ENCODE measurements around the gene IL17REL. TPM values are rescaled to one million over a fixed set of nuclear protein-coding genes. Genes with fewer than 3 reads are reported as not detected.

The IL17REL gene
- polyA plus RNA-seq, 1 experiment: not detected

DNA sequence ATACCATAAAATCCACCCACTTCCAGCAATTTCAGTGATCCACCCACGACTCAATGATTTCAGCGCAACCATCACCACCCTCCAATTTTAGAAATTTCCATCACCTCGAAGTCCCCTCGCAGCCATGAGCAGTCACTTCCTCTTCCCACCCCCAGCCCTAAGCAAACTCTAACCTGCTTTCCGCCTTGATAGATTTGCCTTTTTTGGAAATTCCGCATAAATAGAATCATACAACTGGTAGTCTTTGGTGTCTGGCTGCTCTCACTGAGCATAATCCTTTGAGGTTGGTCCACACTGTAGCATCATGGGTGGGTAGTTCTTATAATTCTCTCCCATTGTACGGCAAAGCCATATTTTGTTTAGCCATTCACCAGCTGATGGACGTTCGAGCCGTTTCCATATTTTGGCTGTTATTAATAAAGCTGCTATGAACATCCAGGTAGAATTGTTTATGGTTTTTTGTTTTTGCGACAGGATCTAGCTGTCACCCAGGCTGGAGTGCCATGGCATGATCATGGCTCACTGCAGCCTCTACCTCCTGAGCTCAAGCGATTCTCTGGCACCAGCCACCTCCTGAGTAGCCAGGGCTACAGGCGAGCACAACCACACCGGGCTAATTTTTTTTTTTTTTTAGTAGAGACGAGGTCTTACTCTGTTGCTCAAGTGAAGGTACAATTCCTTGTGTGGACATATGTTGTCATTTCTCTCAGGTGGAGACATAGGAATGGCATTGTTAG, 36.0 kb downstream of the IL17REL start:
- CTCF ChIA-PET: interaction anchor here (0.7 to 1.4 kb wide), 2 partner anchors 46 to 155 kb away, joined by 3 to 8 read pairs; no protein-coding TSS in a partner anchor
- Histone ChIP-seq H3K36me3 (ENCODE audit: control insufficient read depth, insufficient read depth, low read length) (no peaks in the 10 kb centered on the region), H3K4me3 (ENCODE audit: low read depth, low read length) (no peak overlapping the region), H3K27me3 (ENCODE audit: control insufficient read depth, insufficient read depth, low read length) (no peaks in the 10 kb centered on the region)
- no peak for DNase-seq (ENCODE audit: low read depth)
- TF ChIP-seq, protein P1, sequence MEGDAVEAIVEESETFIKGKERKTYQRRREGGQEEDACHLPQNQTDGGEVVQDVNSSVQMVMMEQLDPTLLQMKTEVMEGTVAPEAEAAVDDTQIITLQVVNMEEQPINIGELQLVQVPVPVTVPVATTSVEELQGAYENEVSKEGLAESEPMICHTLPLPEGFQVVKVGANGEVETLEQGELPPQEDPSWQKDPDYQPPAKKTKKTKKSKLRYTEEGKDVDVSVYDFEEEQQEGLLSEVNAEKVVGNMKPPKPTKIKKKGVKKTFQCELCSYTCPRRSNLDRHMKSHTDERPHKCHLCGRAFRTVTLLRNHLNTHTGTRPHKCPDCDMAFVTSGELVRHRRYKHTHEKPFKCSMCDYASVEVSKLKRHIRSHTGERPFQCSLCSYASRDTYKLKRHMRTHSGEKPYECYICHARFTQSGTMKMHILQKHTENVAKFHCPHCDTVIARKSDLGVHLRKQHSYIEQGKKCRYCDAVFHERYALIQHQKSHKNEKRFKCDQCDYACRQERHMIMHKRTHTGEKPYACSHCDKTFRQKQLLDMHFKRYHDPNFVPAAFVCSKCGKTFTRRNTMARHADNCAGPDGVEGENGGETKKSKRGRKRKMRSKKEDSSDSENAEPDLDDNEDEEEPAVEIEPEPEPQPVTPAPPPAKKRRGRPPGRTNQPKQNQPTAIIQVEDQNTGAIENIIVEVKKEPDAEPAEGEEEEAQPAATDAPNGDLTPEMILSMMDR (IDR thresholded peaks at IDR 0.05; ENCODE audit: insufficient read depth, low read depth, low read length): no peak
- POLR2A ChIA-PET: no interaction called here

GRCh38 chr22:49975543-49976389, 36.8 kb downstream of the IL17REL start:
- DNase-seq (ENCODE audit: low read depth): no peak
- ChIA-PET CTCF (interaction anchor here (1.4 kb wide), 1 partner anchor 45 kb away, joined by 8 read pairs; no protein-coding TSS in a partner anchor), POLR2A (no interaction called here)
- TF ChIP-seq, protein P1 (IDR thresholded peaks at IDR 0.05; ENCODE audit: insufficient read depth, low read depth, low read length): no peak
- no peaks in the 10 kb centered on the region for H3K27me3 ChIP-seq (ENCODE audit: control insufficient read depth, insufficient read depth, low read length)
- no peak overlapping the region for H3K4me3 ChIP-seq (ENCODE audit: low read depth, low read length)
- no peaks in the 10 kb centered on the region for H3K36me3 ChIP-seq (ENCODE audit: control insufficient read depth, insufficient read depth, low read length)

DNA sequence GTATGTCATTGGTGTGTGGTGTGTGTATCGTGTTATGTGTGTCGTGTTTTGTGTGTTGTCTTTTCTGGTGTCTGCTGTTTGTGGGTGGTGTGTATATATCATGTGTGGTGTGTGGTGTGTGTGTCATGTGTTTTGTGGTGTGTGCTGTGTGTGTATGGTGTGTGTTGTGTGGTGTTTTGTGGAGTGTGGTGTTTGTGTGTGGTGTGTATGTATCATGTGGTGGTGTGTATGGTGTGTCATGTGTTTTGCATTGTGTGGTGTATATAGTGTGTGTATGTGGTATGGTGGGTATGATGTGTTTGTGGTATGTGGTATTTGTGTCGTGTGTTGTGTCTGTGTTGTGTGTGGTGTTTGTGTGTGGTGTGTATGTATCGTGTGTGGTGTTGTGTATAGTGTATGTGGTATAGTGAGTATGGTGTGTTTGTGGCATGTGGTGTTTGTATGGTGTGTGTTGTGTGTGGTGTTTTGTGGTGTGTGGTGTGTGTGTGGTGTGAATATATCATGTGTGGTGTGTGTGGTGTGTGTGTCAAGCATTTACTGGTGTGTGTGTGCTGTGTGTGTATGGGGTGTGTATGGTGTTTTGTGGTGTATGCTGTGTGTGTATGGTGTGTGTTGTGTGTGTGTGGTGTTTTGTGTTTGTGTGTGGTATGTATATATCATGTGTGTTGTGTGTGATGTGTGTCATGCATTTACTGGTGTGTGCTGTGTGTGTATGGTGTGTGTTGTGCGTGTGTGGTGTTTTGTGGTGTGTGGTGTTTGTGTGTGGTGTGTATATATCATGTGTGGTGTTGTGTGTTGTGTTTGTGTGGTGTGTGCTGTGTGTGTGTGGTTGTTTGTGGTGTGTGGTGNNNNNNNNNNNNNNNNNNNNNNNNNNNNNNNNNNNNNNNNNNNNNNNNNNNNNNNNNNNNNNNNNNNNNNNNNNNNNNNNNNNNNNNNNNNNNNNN, 39.3 kb downstream of the IL17REL start:
- POLR2A ChIA-PET: no interaction called here
- no peak overlapping the region for H3K4me3 ChIP-seq (ENCODE audit: low read depth, low read length)
- H3K27me3 ChIP-seq (ENCODE audit: control insufficient read depth, insufficient read depth, low read length): no peaks in the 10 kb centered on the region
- TF ChIP-seq, protein P1 (IDR thresholded peaks at IDR 0.05; ENCODE audit: insufficient read depth, low read depth, low read length): no peak
- no peaks in the 10 kb centered on the region for H3K36me3 ChIP-seq (ENCODE audit: control insufficient read depth, insufficient read depth, low read length)
- DNase-seq (ENCODE audit: low read depth): no peak
- CTCF ChIA-PET: no interaction called here

DNA sequence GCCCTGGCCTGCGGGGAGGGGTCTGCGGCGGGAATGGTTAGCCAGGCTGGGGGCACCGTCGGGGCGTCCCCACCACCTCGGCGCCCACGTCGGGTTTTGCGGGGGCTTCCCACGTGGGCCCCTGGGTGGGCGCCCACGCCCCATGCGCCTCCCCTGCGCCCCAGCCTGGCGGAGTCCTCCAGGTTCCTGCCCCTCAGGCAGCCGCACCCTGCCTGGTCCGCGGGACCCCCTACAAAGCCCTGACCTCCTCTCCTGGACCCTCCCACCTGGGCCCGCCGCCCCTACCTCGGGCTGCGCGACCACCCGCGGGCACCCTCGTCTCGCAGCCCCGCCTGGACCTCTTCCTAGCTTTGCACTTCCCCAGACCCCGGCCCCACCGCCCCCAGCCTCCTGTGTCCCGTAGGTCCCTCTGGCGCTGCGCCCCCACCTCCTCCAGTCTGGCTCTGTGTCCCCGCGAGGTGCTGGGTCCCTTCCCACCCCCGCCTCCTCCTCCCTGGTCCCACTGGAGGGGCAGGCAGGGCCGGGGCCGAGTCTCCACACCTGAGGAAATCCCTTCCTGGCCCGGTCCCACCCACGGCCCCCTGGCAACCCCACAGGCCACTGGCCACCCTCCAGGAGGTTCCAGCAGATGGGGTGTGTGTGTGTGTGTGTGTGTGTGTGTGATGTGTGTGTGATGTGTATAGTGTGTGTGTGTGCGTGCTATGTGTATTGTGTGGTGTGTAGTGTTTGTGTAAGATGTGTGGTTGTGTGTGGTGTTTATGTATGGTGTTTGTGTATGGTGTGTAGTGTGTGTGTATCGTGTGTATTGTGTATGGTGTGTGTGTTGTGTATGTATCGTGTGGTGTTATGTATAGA, 40.2 kb downstream of the IL17REL start:
- no peak for DNase-seq (ENCODE audit: low read depth)
- TF ChIP-seq, protein P1 (IDR thresholded peaks at IDR 0.05; ENCODE audit: insufficient read depth, low read depth, low read length): no peak
- H3K36me3 ChIP-seq (ENCODE audit: control insufficient read depth, insufficient read depth, low read length): no peaks in the 10 kb centered on the region
- CTCF ChIA-PET: interaction anchor here (1.4 kb wide), 1 partner anchor 42 kb away, joined by 4 read pairs; no protein-coding TSS in a partner anchor
- no peaks in the 10 kb centered on the region for H3K27me3 ChIP-seq (ENCODE audit: control insufficient read depth, insufficient read depth, low read length)
- POLR2A ChIA-PET: no interaction called here
- H3K4me3 ChIP-seq (ENCODE audit: low read depth, low read length): peak overlapping the region; percentile 57
